ENCODE measurements around the gene ACTMAP.

Gene ACTMAP

DNA sequence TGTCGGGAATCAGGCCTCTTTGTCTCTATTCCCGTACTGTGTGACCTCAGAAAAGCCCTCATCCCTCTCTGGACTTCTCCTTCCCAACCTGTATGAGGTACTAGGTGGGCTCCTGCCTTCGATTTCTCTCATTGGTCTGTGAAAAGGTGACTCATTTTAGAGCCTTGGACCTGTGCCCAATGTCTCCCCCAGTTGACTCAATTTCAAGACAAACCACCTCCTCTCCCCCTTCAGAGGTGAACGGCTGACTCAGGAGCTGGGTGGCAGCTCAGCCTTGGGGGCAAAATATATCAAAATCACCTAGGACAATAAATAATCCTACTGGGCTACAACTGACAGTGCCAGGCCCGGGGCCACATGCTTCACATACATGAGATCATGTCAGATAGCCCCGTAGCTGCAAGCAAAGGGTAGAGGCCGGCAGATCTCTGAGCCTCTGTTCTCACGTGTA, 34.2 kb downstream of the ACTMAP start:
- DNase-seq (ENCODE audit: extremely low spot score) = no peak
- TF ChIP-seq, protein P1, sequence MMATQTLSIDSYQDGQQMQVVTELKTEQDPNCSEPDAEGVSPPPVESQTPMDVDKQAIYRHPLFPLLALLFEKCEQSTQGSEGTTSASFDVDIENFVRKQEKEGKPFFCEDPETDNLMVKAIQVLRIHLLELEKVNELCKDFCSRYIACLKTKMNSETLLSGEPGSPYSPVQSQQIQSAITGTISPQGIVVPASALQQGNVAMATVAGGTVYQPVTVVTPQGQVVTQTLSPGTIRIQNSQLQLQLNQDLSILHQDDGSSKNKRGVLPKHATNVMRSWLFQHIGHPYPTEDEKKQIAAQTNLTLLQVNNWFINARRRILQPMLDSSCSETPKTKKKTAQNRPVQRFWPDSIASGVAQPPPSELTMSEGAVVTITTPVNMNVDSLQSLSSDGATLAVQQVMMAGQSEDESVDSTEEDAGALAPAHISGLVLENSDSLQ (IDR thresholded peaks at IDR 0.05) = peak; percentile 29; the same call in 1 of the 2 replicates
- TF ChIP-seq ARNT (IDR thresholded peaks at IDR 0.05) (no peak), NFRKB (IDR thresholded peaks at IDR 0.05) (no peak), ZNF384 (IDR thresholded peaks at IDR 0.05) (no peak)
- ChIA-PET CTCF (interaction anchor here (1.4 kb wide), 1 partner anchor 91 kb away, joined by 3 read pairs; no protein-coding TSS in a partner anchor), POLR2A (interaction anchor here (1.0 to 2.2 kb wide), 4 partner anchors 25 to 53 kb away, joined by 4 to 28 read pairs (median 10); partner anchors contain the start of genes ACTMAP and NUMBL)

DNA sequence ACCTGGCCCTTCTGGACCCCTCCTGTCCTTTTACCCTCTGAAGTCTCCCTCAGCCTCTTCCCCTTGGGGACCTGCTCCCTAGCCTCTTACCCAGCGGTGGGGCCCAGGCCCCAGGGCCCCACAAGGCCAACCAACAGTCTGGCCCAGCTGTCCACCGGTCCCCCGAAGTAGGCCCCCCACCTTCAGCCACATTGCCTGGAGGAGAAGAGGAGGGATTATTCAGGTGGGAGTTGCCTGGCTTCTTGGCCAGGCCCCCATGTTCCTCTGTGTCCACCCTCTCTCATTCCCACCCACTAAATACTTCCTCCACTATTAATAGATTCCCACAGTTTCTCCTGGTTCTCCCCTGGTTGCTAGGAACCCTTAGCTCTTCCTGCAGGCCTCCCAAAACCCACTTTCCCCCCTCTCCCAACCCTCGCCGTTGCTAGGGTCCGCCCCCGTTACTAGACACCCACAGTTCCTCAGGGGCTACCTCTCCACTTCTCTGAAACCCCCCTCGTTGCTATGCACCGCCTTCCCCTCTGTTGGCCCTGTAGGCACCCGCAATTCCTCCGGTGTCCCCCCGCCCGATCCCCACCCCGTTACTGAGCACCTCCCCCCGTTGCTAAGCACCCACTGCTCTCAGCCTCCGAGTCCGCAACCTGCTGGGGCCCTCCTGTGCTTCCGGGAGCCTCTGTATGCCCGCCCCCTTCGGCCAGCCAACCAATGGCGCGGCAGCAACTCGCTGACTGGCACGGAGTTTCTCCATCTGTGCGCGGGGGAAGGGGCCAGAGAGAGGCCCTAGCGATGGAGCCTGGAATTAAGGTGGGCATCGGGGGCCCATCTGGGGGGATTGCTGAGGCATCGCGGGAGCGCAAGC, 35.6 kb downstream of the ACTMAP start:
- peak; percentile 92 for DNase-seq (ENCODE audit: extremely low spot score)
- ChIA-PET POLR2A (no interaction called here), CTCF (interaction anchor here (0.6 kb wide), 1 partner anchor 14 kb away, joined by 4 read pairs; no protein-coding TSS in a partner anchor)
- no peak for TF ChIP-seq SP1 (IDR thresholded peaks at IDR 0.05)
- TF ChIP-seq, protein P1 (IDR thresholded peaks at IDR 0.05) = peak; percentile 99

DNA sequence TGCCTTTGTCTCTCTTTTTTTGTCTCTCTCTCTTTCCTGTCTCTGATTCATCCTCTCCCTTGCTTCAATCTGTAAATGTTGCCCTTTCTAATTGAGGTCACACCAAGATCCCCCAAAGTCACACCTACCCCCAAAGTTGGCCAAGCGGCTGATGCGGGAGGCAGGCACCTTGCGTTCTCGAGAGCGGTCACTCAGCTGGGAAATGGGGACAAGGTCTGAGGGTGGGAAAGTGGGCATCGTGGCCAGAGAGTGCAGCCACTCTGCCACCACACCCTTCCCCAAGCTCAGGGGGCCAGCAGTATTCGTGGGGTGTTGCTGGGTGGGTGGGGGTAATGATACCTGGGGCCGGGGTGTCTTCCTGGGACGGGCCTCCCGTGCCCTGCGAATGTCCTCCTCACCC, 36.3 kb downstream of the ACTMAP start:
- ChIA-PET POLR2A (no interaction called here), CTCF (interaction anchor here (0.6 kb wide), 2 partner anchors 15 to 80 kb away, joined by 4 read pairs; no protein-coding TSS in a partner anchor)
- TF ChIP-seq ARNT (IDR thresholded peaks at IDR 0.05) (no peak), FOXK2 (IDR thresholded peaks at IDR 0.05) (no peak), FOXM1 (IDR thresholded peaks at IDR 0.05; ENCODE audit: borderline replicate concordance) (no peak), SP1 (IDR thresholded peaks at IDR 0.05) (no peak), ELF4 (IDR thresholded peaks at IDR 0.05) (no peak), SUZ12 (IDR thresholded peaks at IDR 0.05) (no peak), FOXA1 (IDR thresholded peaks at IDR 0.05) (no peak)
- TF ChIP-seq, protein P1 (IDR thresholded peaks at IDR 0.05) = no peak
- no peak for DNase-seq (ENCODE audit: extremely low spot score)

GRCh38 chr19:40709817-40710216, 40.5 kb downstream of the ACTMAP start:
- no peak for DNase-seq (ENCODE audit: extremely low spot score)
- no peak for TF ChIP-seq LEF1 (IDR thresholded peaks at IDR 0.05; ENCODE audit: borderline replicate concordance)
- TF ChIP-seq, protein P1 (IDR thresholded peaks at IDR 0.05) = no peak
- no peak for TF ChIP-seq TARDBP (IDR thresholded peaks at IDR 0.05)
- no peak for TF ChIP-seq ARNT (IDR thresholded peaks at IDR 0.05)
- TF ChIP-seq FOXA1 (IDR thresholded peaks at IDR 0.05) = no peak
- no peak for TF ChIP-seq CTBP1 (IDR thresholded peaks at IDR 0.05; ENCODE audit: borderline replicate concordance)
- TF ChIP-seq ZNF384 (IDR thresholded peaks at IDR 0.05) = no peak
- TF ChIP-seq ELF4 (IDR thresholded peaks at IDR 0.05) = no peak
- ChIA-PET POLR2A (no interaction called here), CTCF (no interaction called here)

- TF ChIP-seq BHLHE40 (IDR thresholded peaks at IDR 0.05; ENCODE audit: borderline replicate concordance) = no peak
- no peak for TF ChIP-seq HDGF (IDR thresholded peaks at IDR 0.05; ENCODE audit: borderline replicate concordance)
- no peak for TF ChIP-seq ELF4 (IDR thresholded peaks at IDR 0.05)
- no peak for TF ChIP-seq TARDBP (IDR thresholded peaks at IDR 0.05)
- TF ChIP-seq FOXK2 (IDR thresholded peaks at IDR 0.05) = no peak
- TF ChIP-seq ARNT (IDR thresholded peaks at IDR 0.05) = no peak
- TF ChIP-seq, protein P1 (IDR thresholded peaks at IDR 0.05) = no peak
- TF ChIP-seq SP1 (IDR thresholded peaks at IDR 0.05) = no peak
- no peak for TF ChIP-seq NFRKB (IDR thresholded peaks at IDR 0.05)
- no peak for TF ChIP-seq ZNF384 (IDR thresholded peaks at IDR 0.05)
- DNase-seq (ENCODE audit: extremely low spot score) = no peak
- ChIA-PET POLR2A (no interaction called here), CTCF (no interaction called here)
Measured at GRCh38 chr19:40707615-40708014, 42.7 kb downstream of the ACTMAP start.

DNA sequence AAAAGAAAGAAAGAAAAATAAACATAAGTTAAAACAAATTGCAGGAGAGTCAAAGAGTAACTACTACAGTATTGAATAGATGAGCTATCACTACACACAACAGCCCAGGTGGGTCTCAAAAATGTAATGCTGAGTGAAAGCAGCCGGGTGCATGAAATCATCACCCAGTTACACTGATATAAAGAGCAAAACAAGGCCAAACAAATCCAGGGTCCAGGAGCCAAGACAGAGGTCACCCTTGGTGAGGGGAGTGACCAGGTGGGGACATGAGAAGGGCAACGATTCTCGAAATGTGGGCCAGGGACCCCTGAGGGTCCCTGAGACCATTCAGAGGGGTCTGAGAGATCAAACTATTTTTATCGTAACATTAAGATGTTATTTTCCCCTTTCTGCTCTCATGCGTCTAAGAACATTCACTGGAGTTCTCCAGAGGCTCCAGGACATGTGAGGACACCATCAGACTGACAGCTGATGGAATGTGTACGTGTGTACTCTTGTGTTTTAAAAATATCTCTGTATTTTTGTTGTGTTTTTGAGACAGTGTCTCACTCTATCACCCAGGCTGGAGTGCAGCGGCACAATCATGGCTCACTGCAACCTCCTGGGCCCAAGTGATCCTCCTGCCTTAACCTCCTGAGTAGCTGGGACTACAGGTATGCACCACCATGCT, 44.2 kb downstream of the ACTMAP start:
- ChIA-PET CTCF (no interaction called here), POLR2A (interaction anchor here (0.7 kb wide), 1 partner anchor 15 kb away, joined by 3 read pairs; no protein-coding TSS in a partner anchor)
- no peak for DNase-seq (ENCODE audit: extremely low spot score)
- TF ChIP-seq SUZ12 (IDR thresholded peaks at IDR 0.05) (no peak), L3MBTL2 (conservative IDR thresholded peaks at IDR 0.05) (no peak), FOXA1 (IDR thresholded peaks at IDR 0.05) (no peak), ARNT (IDR thresholded peaks at IDR 0.05) (no peak), BHLHE40 (IDR thresholded peaks at IDR 0.05; ENCODE audit: borderline replicate concordance) (no peak), NFRKB (IDR thresholded peaks at IDR 0.05) (no peak), CTBP1 (IDR thresholded peaks at IDR 0.05; ENCODE audit: borderline replicate concordance) (no peak), LEF1 (IDR thresholded peaks at IDR 0.05; ENCODE audit: borderline replicate concordance) (no peak), FOXK2 (IDR thresholded peaks at IDR 0.05) (no peak), ELF4 (IDR thresholded peaks at IDR 0.05) (no peak), FOXM1 (IDR thresholded peaks at IDR 0.05; ENCODE audit: borderline replicate concordance) (no peak), SP1 (IDR thresholded peaks at IDR 0.05) (no peak), TARDBP (IDR thresholded peaks at IDR 0.05) (no peak)

Measured in HEK293T (cell line).